HepG2 (cell line): ENCODE measurements around the gene KLF13. TPM values are rescaled to one million over a fixed set of nuclear protein-coding genes. Genes with fewer than 3 reads are reported as not detected.

Source experiments
- ATAC-seq: fragments of 200-7000 bp; cut with Tn5 transposase; 3 replicates; pipeline ENCODE4 v1.9.1; 2020; ENCODE audit warnings: mild to moderate bottlenecking, moderate library complexity
- BruUV-seq: library from RNA; stranded (reverse); fragments of 400-500 nt; replicated peaks from 2 replicates; lab custom pipeline; 2021; lab: Mats Ljungman, UMichigan
- CTCF ChIA-PET: fragments of 300-600 bp; formaldehyde crosslinking; extraction: SDS; loops from one replicate; lab custom pipeline; 2021; ENCODE audit warnings: low total read pairs, inconsistent platforms, low intra/inter-chr PET ratio; lab: Yijun Ruan, JAX
- POLR2A ChIA-PET: fragments of 350-600 bp; sonication (Branson Sonifier 250); formaldehyde crosslinking; loops from one replicate; lab custom pipeline; 2020; ENCODE audit warnings: antibody characterized with exemption, inconsistent platforms; lab: Yijun Ruan, JAX
- DNase-seq: peaks from one replicate; pipeline ENCODE4 v3.0.0-alpha.2; 2015; ENCODE audit warnings: low spot score
- FAIRE-seq: peaks from 3 replicates; lab custom pipeline; 2011; peaks lifted over from hg19 to GRCh38; lab: Jason Lieb, UNC
- H2AFZ ChIP-seq: one replicate; pipeline ENCODE4 v1.6.1; 2011; ENCODE audit warnings: low read length, inconsistent platforms
- H3K27ac ChIP-seq: fragments of 300-600 bp; 3 replicates; pipeline ENCODE4 v1.8.0; 2011; ENCODE audit warnings: mixed run types, mild to moderate bottlenecking, mixed read lengths, low read length, inconsistent platforms; ENCODE audit not compliant: insufficient read depth; ENCODE audit errors: extremely low read length
- H3K27me3 ChIP-seq, 2 experiments: fragments of 200-600 bp in 1 of 2; 2 replicates in 1 of 2; 3 replicates in 1 of 2; pipeline versions ENCODE4 v1.6.0 to v1.8.0; 2011; ENCODE audit warnings: low read length in 2 of 2, mild to moderate bottlenecking in 2 of 2, moderate library complexity in 2 of 2, inconsistent platforms in 1 of 2; ENCODE audit not compliant: insufficient read depth in 2 of 2, control insufficient read depth in 1 of 2
- H3K36me3 ChIP-seq, 2 experiments: fragments of 200-600 bp in 1 of 2; replicated peaks in 1 of 2; 2 replicates in 1 of 2; 3 replicates in 1 of 2; pipeline versions ENCODE4 v1.5.1 to v1.8.0; 2011; ENCODE audit warnings: low read length in 2 of 2, inconsistent platforms in 1 of 2; ENCODE audit not compliant: insufficient read depth in 2 of 2, control insufficient read depth in 1 of 2
- H3K4me1 ChIP-seq: 2 replicates; pipeline ENCODE4 v1.5.1; 2012; ENCODE audit warnings: low read length, inconsistent platforms; ENCODE audit not compliant: insufficient read depth
- H3K4me2 ChIP-seq: 2 replicates; pipeline ENCODE4 v1.6.0; 2011; ENCODE audit warnings: low read depth, low read length, inconsistent platforms
- H3K4me3 ChIP-seq, 3 experiments: fragments of 200-600 bp in 1 of 3; sonication (generic), shearing (Covaris generic) in 1 of 3; replicated peaks in 1 of 3; 2 replicates each; pipeline ENCODE4 v1.5.1; 2011 to 2016; ENCODE audit warnings: low read length in 3 of 3, inconsistent platforms in 2 of 3, low read depth in 2 of 3, mild to moderate bottlenecking in 2 of 3, control low read depth in 1 of 3, mixed read lengths in 1 of 3; ENCODE audit not compliant: insufficient read depth in 1 of 3
- H3K79me2 ChIP-seq: one replicate; pipeline ENCODE4 v1.6.1; 2011; ENCODE audit warnings: low read length, inconsistent platforms; ENCODE audit not compliant: insufficient read depth
- H3K9ac ChIP-seq: 2 replicates; pipeline ENCODE4 v1.6.0; 2011; ENCODE audit warnings: mild to moderate bottlenecking, low read depth, low read length, inconsistent platforms; ENCODE audit not compliant: insufficient read depth
- H3K9me3 ChIP-seq: 2 replicates; pipeline ENCODE4 v1.5.1; 2012; ENCODE audit warnings: mild to moderate bottlenecking, low read length
- H4K20me1 ChIP-seq: 2 replicates; pipeline ENCODE4 v1.6.0; 2011; ENCODE audit warnings: inconsistent platforms, mild to moderate bottlenecking, low read length, moderate library complexity; ENCODE audit not compliant: insufficient read depth
- DDIT3 ChIP-seq: sonication (generic); formaldehyde crosslinking; IDR thresholded peaks from 2 replicates; pipeline ENCODE4 v1.4.0; 2020; ENCODE audit warnings: mild to moderate bottlenecking, missing genetic modification reagents
- SRSF9 ChIP-seq: fragments of 200-400 bp; formaldehyde crosslinking; IDR thresholded peaks from 2 replicates; pipeline ENCODE4 v1.6.1; 2018; ENCODE audit warnings: borderline replicate concordance, mild to moderate bottlenecking, low read depth, low read length; ENCODE audit not compliant: insufficient read depth, poor library complexity, severe bottlenecking
- TAF15 ChIP-seq: fragments of 200-400 bp; formaldehyde crosslinking; IDR thresholded peaks from one replicate; pipeline ENCODE4 v1.6.1; 2018; ENCODE audit warnings: mild to moderate bottlenecking, low read depth, low read length; ENCODE audit not compliant: poor library complexity, severe bottlenecking
- TFDP2 ChIP-seq: sonication (generic); formaldehyde crosslinking; IDR thresholded peaks from 2 replicates; pipeline ENCODE4 v1.4.0; 2020; ENCODE audit warnings: missing genetic modification reagents
- ZNF318 ChIP-seq: sonication (generic); formaldehyde crosslinking; IDR thresholded peaks from 2 replicates; pipeline ENCODE4 v1.4.0; 2020; ENCODE audit warnings: mild to moderate bottlenecking, missing genetic modification reagents
- ZNF562 ChIP-seq: sonication (generic); formaldehyde crosslinking; IDR thresholded peaks from 2 replicates; pipeline ENCODE4 v1.8.0; 2022; ENCODE audit warnings: missing genetic modification reagents, borderline replicate concordance
- ZNF691 ChIP-seq: sonication (generic); formaldehyde crosslinking; IDR thresholded peaks from 2 replicates; pipeline ENCODE4 v1.4.0; 2020; ENCODE audit warnings: missing genetic modification reagents, low read depth, mild to moderate bottlenecking, borderline replicate concordance
- WGBS: methylation state at CpG from one replicate; pipeline ENCODE4 v1.1.6; 2017; ENCODE audit warnings: low lambda C conversion rate; 5-methylcytosine and 5-hydroxymethylcytosine counted together
- in situ Hi-C: cut with HindIII; loops from 2 replicates; pipeline ENCODE4 v1.10.0; 2017; ENCODE audit warnings: low pct_unique_long_range_greater_than_20kb; ENCODE audit not compliant: extremely low pct_ligation_motif_present
- intact Hi-C: fragments of 100-400 bp; cut with micrococcal nuclease; formaldehyde crosslinking; loops from one replicate; pipeline ENCODE4 v1.10.0; 2022; ENCODE audit not compliant: unreplicated experiment
- polyA plus RNA-seq, 8 experiments: library from polyadenylated mRNA; depleted of rRNA in 3 of 8; stranded (reverse) in 7 of 8; unstranded in 1 of 8; fragments of >200 nt; fragmentation: Illumina TruSeq in 4 of 8; extraction: Trizol in 4 of 8; gene quantifications; 2 replicates each; pipeline versions ENCODE4 v1.2.1 to v1.2.3, GENCODE V29; 2011 to 2016; ENCODE audit warnings: low read depth in 4 of 8, missing spikeins in 1 of 8, mixed read lengths in 1 of 8; ENCODE audit not compliant: insufficient read depth in 1 of 8
- total RNA-seq, 5 experiments: library from RNA; depleted of rRNA; stranded (reverse); fragments of >200 nt; fragmentation: Illumina TruSeq; extraction: Trizol; gene quantifications; 2 replicates each; pipeline ENCODE4 v1.2.3, GENCODE V29; 2016; ENCODE audit warnings: low read depth in 1 of 5

Gene KLF13
- total and polyA plus RNA-seq, 2 of the 13 experiments (the other 11 are each of a cell fraction or from before 2014, with no cell fraction given): 16.8 to 25.1 TPM

- Histone ChIP-seq H4K20me1 (no peaks in the 10 kb centered on the region), H3K9ac (no peak overlapping the region), H3K27me3 (peaks cover 1 to 46% of the 10 kb centered on the region in 2 experiments; a peak in 3 of 5 replicates), H3K4me1 (peaks cover 53% of the 10 kb centered on the region), H3K36me3 (no peaks in the 10 kb centered on the region), H3K9me3 (no peaks in the 10 kb centered on the region), H3K79me2 (no peaks in the 10 kb centered on the region), H2AFZ (no peak overlapping the region), H3K27ac (no peak overlapping the region), H3K4me3 (no peak overlapping the region), H3K4me2 (no peak overlapping the region)
- CTCF ChIA-PET: no interaction called here
- no peak for DNase-seq
- POLR2A ChIA-PET: no interaction called here
- in situ Hi-C loops (no loop called here), intact Hi-C loops (no loop called here)
- FAIRE-seq: no peak
- no TSS peak for BruUV-seq
- no peak for ATAC-seq
- WGBS: 36% methylated on average over 13 of the region's 13 CpGs
- TF ChIP-seq TAF15 (no peak), ZNF562 (CRISPR knock-in tag) (no peak), SRSF9 (no peak), TFDP2 (CRISPR knock-in tag) (no peak), ZNF691 (CRISPR knock-in tag) (no peak), ZNF318 (no peak), DDIT3 (CRISPR knock-in tag) (no peak)
These were observed 73.7 kb downstream of the KLF13 start for GRCh38 chr15:31400222-31400927.
